ENCODE data around the gene NUP88.
A peak's percentile ranks its signal among the peaks of the same experiment; 100 is the strongest.

Gene NUP88

GRCh38 chr17:5425826-5426225, 6.4 kb upstream of the NUP88 start:
- H3K4me3 ChIP-seq (ENCODE audit: low read depth, low read length) = no peak overlapping the region
- TF ChIP-seq, protein P1, sequence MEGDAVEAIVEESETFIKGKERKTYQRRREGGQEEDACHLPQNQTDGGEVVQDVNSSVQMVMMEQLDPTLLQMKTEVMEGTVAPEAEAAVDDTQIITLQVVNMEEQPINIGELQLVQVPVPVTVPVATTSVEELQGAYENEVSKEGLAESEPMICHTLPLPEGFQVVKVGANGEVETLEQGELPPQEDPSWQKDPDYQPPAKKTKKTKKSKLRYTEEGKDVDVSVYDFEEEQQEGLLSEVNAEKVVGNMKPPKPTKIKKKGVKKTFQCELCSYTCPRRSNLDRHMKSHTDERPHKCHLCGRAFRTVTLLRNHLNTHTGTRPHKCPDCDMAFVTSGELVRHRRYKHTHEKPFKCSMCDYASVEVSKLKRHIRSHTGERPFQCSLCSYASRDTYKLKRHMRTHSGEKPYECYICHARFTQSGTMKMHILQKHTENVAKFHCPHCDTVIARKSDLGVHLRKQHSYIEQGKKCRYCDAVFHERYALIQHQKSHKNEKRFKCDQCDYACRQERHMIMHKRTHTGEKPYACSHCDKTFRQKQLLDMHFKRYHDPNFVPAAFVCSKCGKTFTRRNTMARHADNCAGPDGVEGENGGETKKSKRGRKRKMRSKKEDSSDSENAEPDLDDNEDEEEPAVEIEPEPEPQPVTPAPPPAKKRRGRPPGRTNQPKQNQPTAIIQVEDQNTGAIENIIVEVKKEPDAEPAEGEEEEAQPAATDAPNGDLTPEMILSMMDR (IDR thresholded peaks at IDR 0.05; ENCODE audit: low read depth, low read length) = no peak
- TF ChIP-seq, protein P2, sequence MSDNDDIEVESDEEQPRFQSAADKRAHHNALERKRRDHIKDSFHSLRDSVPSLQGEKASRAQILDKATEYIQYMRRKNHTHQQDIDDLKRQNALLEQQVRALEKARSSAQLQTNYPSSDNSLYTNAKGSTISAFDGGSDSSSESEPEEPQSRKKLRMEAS (IDR thresholded peaks at IDR 0.05; ENCODE audit: low read depth, low read length) = no peak
- TF ChIP-seq MYC (IDR thresholded peaks at IDR 0.05; ENCODE audit: low read depth, low read length) (no peak), POLR2A (IDR thresholded peaks at IDR 0.05; ENCODE audit: extremely low read depth, insufficient read length) (no peak)
- DNase-seq (ENCODE audit: low read depth) = no peak

DNA sequence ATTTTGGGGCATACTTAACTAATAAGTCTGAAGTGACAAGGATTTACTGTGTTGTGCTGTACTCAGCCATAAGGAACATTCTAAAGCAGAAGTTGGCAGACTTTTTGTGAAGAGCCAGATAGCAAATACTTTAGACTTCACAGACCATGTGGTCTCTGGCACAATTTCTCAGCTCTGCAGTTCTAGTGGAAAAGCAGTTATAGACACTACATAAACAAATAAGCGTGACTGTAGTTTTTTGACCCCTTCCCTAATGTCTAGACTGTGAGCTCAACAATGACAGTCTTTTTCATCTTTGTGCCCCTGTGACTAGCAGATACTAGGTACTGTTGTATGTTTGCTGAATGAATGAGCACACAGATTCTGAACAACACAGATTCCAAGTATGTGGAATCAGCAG, 5.4 kb upstream of the NUP88 start:
- no peak for DNase-seq (ENCODE audit: low read depth)
- H3K4me3 ChIP-seq (ENCODE audit: low read depth, low read length) = no peak overlapping the region
- no peak for TF ChIP-seq POLR2A (IDR thresholded peaks at IDR 0.05; ENCODE audit: extremely low read depth, insufficient read length)
- no peak for TF ChIP-seq MYC (IDR thresholded peaks at IDR 0.05; ENCODE audit: low read depth, low read length)
- TF ChIP-seq, protein P2 (IDR thresholded peaks at IDR 0.05; ENCODE audit: low read depth, low read length) = no peak
- TF ChIP-seq, protein P1 (IDR thresholded peaks at IDR 0.05; ENCODE audit: low read depth, low read length) = no peak

GRCh38 chr17:5422505-5422904, 3.0 kb upstream of the NUP88 start:
- DNase-seq (ENCODE audit: low read depth) = no peak
- no peak overlapping the region for H3K4me3 ChIP-seq (ENCODE audit: low read depth, low read length)
- TF ChIP-seq, protein P2 (IDR thresholded peaks at IDR 0.05; ENCODE audit: low read depth, low read length) = no peak
- no peak for TF ChIP-seq MYC (IDR thresholded peaks at IDR 0.05; ENCODE audit: low read depth, low read length)
- TF ChIP-seq, protein P1 (IDR thresholded peaks at IDR 0.05; ENCODE audit: low read depth, low read length) = no peak
- TF ChIP-seq POLR2A (IDR thresholded peaks at IDR 0.05; ENCODE audit: extremely low read depth, insufficient read length) = no peak

DNA sequence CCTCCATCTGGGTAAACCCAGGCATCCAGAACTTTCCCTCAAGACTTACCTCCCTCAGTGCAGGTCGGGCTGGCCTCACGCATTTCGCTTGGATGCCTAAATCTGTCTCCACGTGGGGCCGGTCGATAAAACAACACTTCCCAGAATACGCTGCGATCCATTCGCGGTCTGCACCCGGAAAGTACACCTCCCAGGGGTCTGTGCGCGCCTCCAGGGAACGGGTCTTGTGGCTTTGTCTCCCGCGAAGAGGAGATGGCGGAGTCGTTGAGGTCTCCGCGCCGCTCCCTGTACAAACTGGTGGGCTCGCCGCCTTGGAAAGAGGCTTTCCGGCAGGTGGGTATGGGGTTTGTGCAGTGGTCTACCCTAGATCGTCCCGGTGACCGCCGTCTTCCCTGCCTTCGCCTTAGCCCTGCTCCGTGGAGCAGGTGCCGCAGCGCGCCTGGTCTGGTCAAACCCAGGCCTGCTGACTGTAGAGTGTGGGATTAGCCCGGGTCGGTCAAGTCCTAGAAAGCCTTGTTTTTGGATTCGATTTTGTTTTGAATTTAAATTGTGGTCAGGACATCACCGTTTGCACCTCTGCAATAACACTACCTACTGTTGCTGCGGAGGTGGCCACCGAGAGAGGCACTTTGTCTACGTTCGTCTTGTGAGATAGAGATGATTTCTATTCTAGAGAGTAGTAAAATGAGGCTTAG, 644 bp upstream of the NUP88 start, which contains the start of gene RPAIN:
Gene RPAIN (plus strand): TSS at position 224 of the 695 bp plus-strand sequence. CDS start 29 bp downstream, at position 253.
- peak within 1 kb of the TSS; percentile 93 for H3K4me3 ChIP-seq (ENCODE audit: low read depth, low read length)
- TF ChIP-seq, protein P1 (IDR thresholded peaks at IDR 0.05; ENCODE audit: low read depth, low read length) = no peak
- TF ChIP-seq, protein P2 (IDR thresholded peaks at IDR 0.05; ENCODE audit: low read depth, low read length) = peak; percentile 61
- peak; percentile 70 for TF ChIP-seq MYC (IDR thresholded peaks at IDR 0.05; ENCODE audit: low read depth, low read length)
- TF ChIP-seq POLR2A (IDR thresholded peaks at IDR 0.05; ENCODE audit: extremely low read depth, insufficient read length) = peak; percentile 74
- DNase-seq (ENCODE audit: low read depth) = peak; percentile 90

DNA sequence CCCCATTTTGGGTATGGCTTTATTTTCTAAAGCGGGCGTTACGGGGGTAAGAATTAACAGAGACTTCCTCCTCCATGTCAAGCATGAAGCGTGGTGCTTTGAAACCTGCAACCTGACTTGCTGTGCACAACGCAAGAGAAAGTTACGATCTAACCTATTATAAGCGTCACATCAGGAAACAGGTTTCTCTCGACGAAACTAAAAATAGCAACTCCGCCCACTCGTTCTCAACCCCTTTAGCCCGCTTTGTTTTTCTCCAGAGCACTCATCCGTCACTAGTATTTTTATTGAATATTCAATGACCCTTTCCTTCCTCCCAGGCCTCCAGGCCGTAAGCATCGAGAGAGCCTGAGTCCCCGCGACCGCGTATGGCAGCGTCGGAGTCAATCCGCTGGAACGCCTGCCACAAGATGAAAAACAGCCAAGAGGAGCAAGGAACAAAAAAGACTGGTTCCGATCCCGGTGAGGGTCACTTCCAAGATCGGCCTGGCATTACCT, 555 bp downstream of the NUP88 start:
- TF ChIP-seq POLR2A (IDR thresholded peaks at IDR 0.05; ENCODE audit: extremely low read depth, insufficient read length) (no peak), MYC (IDR thresholded peaks at IDR 0.05; ENCODE audit: low read depth, low read length) (peak; percentile 23; the same call in 1 of the 2 replicates)
- TF ChIP-seq, protein P1 (IDR thresholded peaks at IDR 0.05; ENCODE audit: low read depth, low read length) = no peak
- TF ChIP-seq, protein P2 (IDR thresholded peaks at IDR 0.05; ENCODE audit: low read depth, low read length) = 0 out of 2 replicates have a peak, but pooled peaks have one; percentile 26
- peak overlapping the region; percentile 90 for H3K4me3 ChIP-seq (ENCODE audit: low read depth, low read length)
- peak; percentile 73 for DNase-seq (ENCODE audit: low read depth)

Measured in NB4 (cell line).